IPS-18a (cell line): ENCODE results near the gene LCE3B.
"Not testable (repeated sequence)": the region's sequence is repeated elsewhere in the genome, so short reads cannot be mapped to it uniquely, and the experiment has no call there.

Experiments
- H3K27ac ChIP-seq: one replicate; pipeline ENCODE4 v1.5.1; 2013; ENCODE audit warnings: low read length
- H3K27me3 ChIP-seq: one replicate; pipeline ENCODE4 v1.6.1; 2013; ENCODE audit warnings: mild to moderate bottlenecking, low read length; ENCODE audit not compliant: control insufficient read depth, insufficient read depth
- H3K36me3 ChIP-seq: one replicate; pipeline ENCODE4 v1.6.1; 2013; ENCODE audit warnings: low read depth, low read length; ENCODE audit not compliant: control insufficient read depth
- H3K4me1 ChIP-seq: one replicate; pipeline ENCODE4 v1.6.1; 2013; ENCODE audit warnings: low read depth, low read length; ENCODE audit not compliant: control insufficient read depth
- H3K4me3 ChIP-seq: one replicate; pipeline ENCODE4 v1.5.1; 2013; ENCODE audit warnings: low read length
- H3K9ac ChIP-seq: one replicate; pipeline ENCODE4 v1.6.1; 2013; ENCODE audit warnings: mild to moderate bottlenecking, low read length, moderate library complexity
- H3K9me3 ChIP-seq: one replicate; pipeline ENCODE4 v1.6.1; 2013; ENCODE audit warnings: low read depth, low read length; ENCODE audit not compliant: control insufficient read depth

LCE3B gene

GRCh38 chr1:152613511-152613910, at the start of gene LCE3B:
Gene LCE3B, plus strand, starts transcription at chr1:152613811. Its CDS starts 0 bp downstream, at chr1:152613811.
- H3K9me3 ChIP-seq: peaks cover 39% of the 10 kb centered on the region
- no peak within 1 kb of the TSS for H3K4me3 ChIP-seq
- H3K27ac ChIP-seq: no peak within 1 kb of the TSS
- no peak within 1 kb of the TSS for H3K9ac ChIP-seq
- no peaks in the 10 kb centered on the region for H3K36me3 ChIP-seq
- H3K4me1 ChIP-seq: no peaks in the 10 kb centered on the region
- H3K27me3 ChIP-seq: no peaks in the 10 kb centered on the region

- Histone ChIP-seq H3K36me3 (no peaks in the 10 kb centered on the region), H3K9me3 (peaks cover 79% of the 10 kb centered on the region), H3K4me1 (no peaks in the 10 kb centered on the region), H3K9ac (no peak overlapping the region), H3K27me3 (no peaks in the 10 kb centered on the region), H3K4me3 (no peak overlapping the region), H3K27ac (no peak overlapping the region)
Measured at GRCh38 chr1:152565115-152565514, 48.5 kb upstream of the LCE3B start.

GRCh38 chr1:152565535-152566215, 47.9 kb upstream of the LCE3B start:
- no peaks in the 10 kb centered on the region for H3K36me3 ChIP-seq
- H3K27me3 ChIP-seq: no peaks in the 10 kb centered on the region
- no peak overlapping the region for H3K9ac ChIP-seq
- H3K4me3 ChIP-seq: no peak overlapping the region
- no peak overlapping the region for H3K27ac ChIP-seq
- no peaks in the 10 kb centered on the region for H3K4me1 ChIP-seq
- H3K9me3 ChIP-seq: peaks cover 80% of the 10 kb centered on the region

GRCh38 chr1:152566681-152567080, 46.9 kb upstream of the LCE3B start, which contains the start of gene LCE3E:
Gene LCE3E, minus strand, starts transcription at chr1:152566780. Its CDS starts 572 bp downstream, at chr1:152566208.
- Histone ChIP-seq H3K27ac (no peak within 1 kb of the TSS), H3K36me3 (no peaks in the 10 kb centered on the region), H3K4me1 (no peaks in the 10 kb centered on the region), H3K9me3 (peaks cover 82% of the 10 kb centered on the region), H3K9ac (no peak within 1 kb of the TSS), H3K27me3 (no peaks in the 10 kb centered on the region), H3K4me3 (no peak within 1 kb of the TSS)

GRCh38 chr1:152577168-152577567, 36.4 kb upstream of the LCE3B start:
- Histone ChIP-seq H3K4me1 (no peaks in the 10 kb centered on the region), H3K9me3 (peaks cover 77% of the 10 kb centered on the region), H3K36me3 (no peaks in the 10 kb centered on the region), H3K9ac (no peak overlapping the region), H3K27me3 (no peaks in the 10 kb centered on the region), H3K4me3 (no peak overlapping the region), H3K27ac (no peak overlapping the region)

GRCh38 chr1:152579526-152579925, 34.1 kb upstream of the LCE3B start:
- not testable (repeated sequence) for H3K4me3 ChIP-seq, H3K27ac ChIP-seq, H3K4me1 ChIP-seq, H3K27me3 ChIP-seq, H3K9ac ChIP-seq, H3K36me3 ChIP-seq
- H3K9me3 ChIP-seq: peaks cover 70% of the 10 kb centered on the region

- Histone ChIP-seq H3K4me3 (no peak within 1 kb of the TSS), H3K27me3 (no peaks in the 10 kb centered on the region), H3K36me3 (no peaks in the 10 kb centered on the region), H3K9ac (no peak within 1 kb of the TSS), H3K27ac (no peak within 1 kb of the TSS), H3K4me1 (no peaks in the 10 kb centered on the region), H3K9me3 (peaks cover 61% of the 10 kb centered on the region)
Measured at GRCh38 chr1:152580433-152580832, 33.2 kb upstream of the LCE3B start, which contains the start of gene LCE3D. Gene LCE3D, minus strand, starts transcription at chr1:152580516. Its CDS starts 580 bp downstream, at chr1:152579936.

GRCh38 chr1:152582647-152583046, 31.0 kb upstream of the LCE3B start:
- Histone ChIP-seq H3K27ac (no peak overlapping the region), H3K27me3 (no peaks in the 10 kb centered on the region), H3K9ac (no peak overlapping the region), H3K4me1 (no peaks in the 10 kb centered on the region), H3K36me3 (no peaks in the 10 kb centered on the region), H3K4me3 (no peak overlapping the region), H3K9me3 (peaks cover 46% of the 10 kb centered on the region)

- H3K4me1 ChIP-seq: no peaks in the 10 kb centered on the region
- peaks cover 26% of the 10 kb centered on the region for H3K9me3 ChIP-seq
- no peaks in the 10 kb centered on the region for H3K27me3 ChIP-seq
- no peaks in the 10 kb centered on the region for H3K36me3 ChIP-seq
- H3K4me3 ChIP-seq: no peak overlapping the region
- H3K27ac ChIP-seq: no peak overlapping the region
- no peak overlapping the region for H3K9ac ChIP-seq
Measured at GRCh38 chr1:152585586-152585985, 28.0 kb upstream of the LCE3B start.

GRCh38 chr1:152596986-152597385, 16.6 kb upstream of the LCE3B start:
- Histone ChIP-seq H3K9me3 (peaks cover 36% of the 10 kb centered on the region), H3K9ac (no peak overlapping the region), H3K4me3 (no peak overlapping the region), H3K4me1 (no peaks in the 10 kb centered on the region), H3K27ac (no peak overlapping the region), H3K36me3 (no peaks in the 10 kb centered on the region), H3K27me3 (no peaks in the 10 kb centered on the region)

- H3K27ac ChIP-seq: no peak within 1 kb of the TSS
- no peaks in the 10 kb centered on the region for H3K4me1 ChIP-seq
- H3K27me3 ChIP-seq: no peaks in the 10 kb centered on the region
- H3K9me3 ChIP-seq: peaks cover 35% of the 10 kb centered on the region
- no peak within 1 kb of the TSS for H3K4me3 ChIP-seq
- H3K36me3 ChIP-seq: no peaks in the 10 kb centered on the region
- H3K9ac ChIP-seq: no peak within 1 kb of the TSS
Measured at GRCh38 chr1:152599934-152600333, 13.7 kb upstream of the LCE3B start, which contains the start of gene LCE3C. Gene LCE3C, plus strand, starts transcription at chr1:152600234. Its CDS starts 498 bp downstream, at chr1:152600732.

GRCh38 chr1:152621993-152622392, 8.4 kb downstream of the LCE3B start:
- Histone ChIP-seq H3K4me3 (no peak overlapping the region), H3K9ac (no peak overlapping the region), H3K27me3 (no peaks in the 10 kb centered on the region), H3K9me3 (peaks cover 69% of the 10 kb centered on the region), H3K27ac (no peak overlapping the region), H3K36me3 (no peaks in the 10 kb centered on the region), H3K4me1 (no peaks in the 10 kb centered on the region)
